Tibial nerve (tissue), 4 donors: ENCODE results near the gene ZNF618.

Experiments
- EP300 ChIP-seq, 2 donors: sonication (generic); formaldehyde crosslinking; IDR thresholded peaks; one replicate each; pipeline ENCODE4 v1.6.1; 2017; ENCODE audit warnings: antibody characterized with exemption in 2 of 2, mild to moderate bottlenecking in 1 of 2
- POLR2A ChIP-seq, 2 donors: fragments of 450-650 bp; IDR thresholded peaks; one replicate each; pipeline ENCODE4 v1.6.1; 2017; ENCODE audit warnings: antibody characterized with exemption in 2 of 2, mild to moderate bottlenecking in 2 of 2, moderate library complexity in 2 of 2
- TF ChIP-seq, protein P1 (sequence below), 5 experiments: fragments of 200-600 bp in 3 of 5; fragments of 450-650 bp in 2 of 5; sonication (generic) in 3 of 5; IDR thresholded peaks; one replicate each; pipeline ENCODE4 v1.5.1; 2016 to 2019; ENCODE audit warnings: antibody characterized with exemption in 5 of 5, mild to moderate bottlenecking in 3 of 5, moderate library complexity in 2 of 5

- TF ChIP-seq, protein P1, sequence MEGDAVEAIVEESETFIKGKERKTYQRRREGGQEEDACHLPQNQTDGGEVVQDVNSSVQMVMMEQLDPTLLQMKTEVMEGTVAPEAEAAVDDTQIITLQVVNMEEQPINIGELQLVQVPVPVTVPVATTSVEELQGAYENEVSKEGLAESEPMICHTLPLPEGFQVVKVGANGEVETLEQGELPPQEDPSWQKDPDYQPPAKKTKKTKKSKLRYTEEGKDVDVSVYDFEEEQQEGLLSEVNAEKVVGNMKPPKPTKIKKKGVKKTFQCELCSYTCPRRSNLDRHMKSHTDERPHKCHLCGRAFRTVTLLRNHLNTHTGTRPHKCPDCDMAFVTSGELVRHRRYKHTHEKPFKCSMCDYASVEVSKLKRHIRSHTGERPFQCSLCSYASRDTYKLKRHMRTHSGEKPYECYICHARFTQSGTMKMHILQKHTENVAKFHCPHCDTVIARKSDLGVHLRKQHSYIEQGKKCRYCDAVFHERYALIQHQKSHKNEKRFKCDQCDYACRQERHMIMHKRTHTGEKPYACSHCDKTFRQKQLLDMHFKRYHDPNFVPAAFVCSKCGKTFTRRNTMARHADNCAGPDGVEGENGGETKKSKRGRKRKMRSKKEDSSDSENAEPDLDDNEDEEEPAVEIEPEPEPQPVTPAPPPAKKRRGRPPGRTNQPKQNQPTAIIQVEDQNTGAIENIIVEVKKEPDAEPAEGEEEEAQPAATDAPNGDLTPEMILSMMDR (IDR thresholded peaks at IDR 0.05): no peak
- no peak for TF ChIP-seq POLR2A (IDR thresholded peaks at IDR 0.05)
- TF ChIP-seq EP300 (IDR thresholded peaks at IDR 0.05): no peak
Measured at GRCh38 chr9:113940077-113940476, 64.0 kb downstream of the ZNF618 start.
